CD4-positive, alpha-beta T cell treated with Interleukin-6 for 4 hours (primary cell): ENCODE results near the gene C5orf24.
A peak's percentile ranks its signal among the peaks of the same experiment; 100 is the strongest.
"Not testable (repeated sequence)": the region's sequence is repeated elsewhere in the genome, so short reads cannot be mapped to it uniquely, and the experiment has no call there.

Experiments used
- DNase-seq: peaks from one replicate; pipeline ENCODE4 v3.0.0-alpha.2; 2020; ENCODE audit warnings: mixed read lengths

Gene C5orf24

GRCh38 chr5:134864707-134865106 lies 18.9 kb downstream of the C5orf24 start:
- no peak for DNase-seq

DNA sequence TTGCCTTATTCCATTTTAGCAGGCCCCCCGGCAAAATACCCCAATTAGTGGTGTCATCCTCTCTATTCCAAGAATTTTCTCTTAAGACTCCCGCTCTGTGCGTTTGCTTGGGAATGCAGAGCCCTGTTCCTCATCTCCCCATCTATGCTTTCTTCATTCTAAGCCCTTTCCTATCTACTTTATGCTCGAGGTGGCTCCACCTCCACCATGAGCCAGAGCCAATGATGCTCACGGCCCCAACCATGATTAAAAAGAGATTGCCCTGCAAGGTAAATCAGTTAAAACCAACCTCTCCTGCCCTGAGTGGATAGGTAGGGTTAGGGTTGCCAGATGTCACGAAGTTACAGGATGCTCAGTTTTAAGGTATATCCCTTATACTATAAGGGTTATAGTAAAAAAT lies 27.7 kb downstream of the C5orf24 start:
- peak; percentile 33 for DNase-seq

GRCh38 chr5:134873987-134874830 lies 28.4 kb downstream of the C5orf24 start, which contains the start of gene TXNDC15:
Gene TXNDC15, plus strand, starts transcription at chr5:134874371. Its CDS starts 57 bp downstream, at chr5:134874428.
- peak; percentile 85 for DNase-seq

DNA sequence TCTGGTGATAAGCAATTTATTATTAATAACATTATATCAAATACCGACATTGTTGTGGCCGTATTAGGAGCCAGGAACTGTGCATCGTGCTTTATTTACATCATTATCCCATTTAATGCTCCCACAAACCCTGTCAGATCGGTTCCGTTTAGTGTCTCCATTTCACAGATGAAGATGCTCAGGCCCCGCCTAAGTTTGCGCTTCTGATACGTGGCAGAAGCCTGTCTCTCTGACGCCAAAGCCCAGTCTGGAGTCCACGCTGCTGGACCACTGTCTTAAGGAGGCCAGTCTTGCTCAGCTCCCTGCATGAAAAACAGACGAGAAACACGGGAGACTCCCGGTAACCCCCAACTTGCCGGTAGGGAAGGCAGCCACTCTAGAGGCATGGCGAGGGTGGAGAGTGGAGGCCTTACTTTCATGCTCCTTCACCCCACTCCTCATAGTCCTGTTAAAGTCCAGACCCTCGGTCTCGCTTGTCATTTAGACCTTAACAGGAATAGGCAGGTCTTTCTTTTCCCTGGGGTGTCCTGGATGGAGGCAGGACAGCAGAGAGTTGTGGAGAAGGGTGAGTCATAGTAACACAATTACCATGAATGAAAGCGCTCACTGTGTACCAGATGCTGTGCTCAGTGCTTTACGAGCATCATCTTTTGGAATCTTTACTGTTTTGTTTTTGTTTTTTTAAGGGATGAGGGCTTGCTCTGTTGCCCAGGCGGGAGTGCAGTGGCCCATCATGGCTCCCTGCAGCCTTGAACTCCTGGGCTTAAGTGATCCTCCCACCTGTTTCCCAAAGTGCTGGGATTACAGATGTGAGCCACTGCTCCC lies 29.3 kb downstream of the C5orf24 start:
- peak; percentile 31 for DNase-seq

- no peak for DNase-seq
Observed at GRCh38 chr5:134877159-134877558, 31.4 kb downstream of the C5orf24 start.

DNA sequence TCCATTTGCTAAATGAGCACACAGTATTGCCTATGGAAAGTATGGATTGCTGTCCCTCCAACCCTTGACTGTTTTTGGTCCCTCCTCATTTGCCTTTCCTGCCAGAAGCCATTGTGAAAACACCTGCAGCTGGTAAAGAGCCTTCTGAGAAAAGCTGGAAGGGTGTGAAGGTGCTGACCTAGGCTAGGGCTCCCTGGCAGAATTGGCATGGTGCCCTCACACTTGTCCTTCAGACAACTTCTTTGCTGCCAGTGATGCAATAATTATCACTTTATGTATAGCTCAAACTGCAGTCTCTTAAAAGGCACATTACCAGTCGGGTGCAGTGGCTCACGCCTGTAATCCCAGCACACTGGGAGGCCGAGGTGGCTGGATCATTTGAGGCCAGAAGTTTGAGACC lies 32.6 kb downstream of the C5orf24 start:
- no peak for DNase-seq

DNA sequence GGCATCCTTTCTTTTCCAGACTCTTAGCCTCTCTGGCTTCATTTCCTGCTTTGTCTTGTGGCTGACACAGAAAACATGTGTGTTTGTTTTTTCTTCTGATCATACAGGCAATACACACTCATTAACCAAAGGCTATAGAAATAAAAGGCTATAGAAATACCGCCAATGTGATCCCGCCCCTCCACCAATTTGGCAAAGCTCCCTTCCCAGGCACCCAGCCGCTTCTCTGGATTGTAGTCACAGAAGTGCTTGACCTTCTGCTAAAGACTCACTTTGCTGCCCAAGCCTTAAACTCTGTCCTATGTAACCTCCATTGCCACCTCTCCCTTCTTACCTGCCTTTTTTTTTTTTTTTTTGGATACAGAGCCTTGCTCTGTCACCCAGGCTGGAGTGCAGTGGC lies 33.7 kb downstream of the C5orf24 start:
- DNase-seq: no peak

- not testable (repeated sequence) for DNase-seq
Observed at GRCh38 chr5:134880937-134881336, 35.2 kb downstream of the C5orf24 start.

DNA sequence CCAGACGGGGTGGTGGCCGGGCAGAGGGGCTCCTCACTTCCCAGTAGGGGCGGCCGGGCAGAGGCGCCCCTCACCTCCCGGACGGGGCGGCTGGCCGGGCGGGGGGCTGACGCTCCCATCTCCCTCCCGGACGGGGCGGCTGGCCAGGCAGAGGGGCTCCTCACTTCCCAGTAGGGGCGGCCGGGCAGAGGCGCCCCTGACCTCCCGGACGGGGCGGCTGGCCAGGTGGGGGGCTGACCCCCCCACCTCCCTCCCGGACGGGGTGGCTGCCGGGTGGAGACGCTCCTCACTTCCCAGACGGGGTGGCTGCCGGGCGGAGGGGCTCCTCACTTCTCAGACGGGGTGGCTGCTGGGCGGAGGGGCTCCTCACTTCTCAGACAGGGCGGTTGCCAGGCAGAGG lies 35.9 kb downstream of the C5orf24 start:
- DNase-seq: not testable (repeated sequence)

DNA sequence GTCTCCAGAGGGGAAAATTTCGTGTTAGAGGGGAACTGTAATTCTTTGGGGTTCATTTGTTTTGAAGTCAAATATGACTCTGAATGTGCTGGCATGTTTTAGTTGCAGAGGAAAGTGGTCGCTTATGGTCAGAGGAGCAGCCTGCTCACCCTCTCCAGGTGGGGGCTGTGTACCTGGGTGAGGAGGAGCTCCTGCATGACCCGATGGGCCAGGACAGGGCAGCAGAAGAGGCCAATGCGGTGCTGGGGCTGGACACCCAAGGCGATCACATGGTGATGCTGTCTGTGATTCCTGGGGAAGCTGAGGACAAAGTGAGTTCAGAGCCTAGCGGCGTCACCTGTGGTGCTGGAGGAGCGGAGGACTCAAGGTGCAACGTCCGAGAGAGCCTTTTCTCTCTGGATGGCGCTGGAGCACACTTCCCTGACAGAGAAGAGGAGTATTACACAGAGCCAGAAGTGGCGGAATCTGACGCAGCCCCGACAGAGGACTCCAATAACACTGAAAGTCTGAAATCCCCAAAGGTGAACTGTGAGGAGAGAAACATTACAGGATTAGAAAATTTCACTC lies 41.9 kb downstream of the C5orf24 start:
- DNase-seq: no peak

GRCh38 chr5:134889335-134889734 lies 43.6 kb downstream of the C5orf24 start:
- no peak for DNase-seq

GRCh38 chr5:134891473-134891872 lies 45.7 kb downstream of the C5orf24 start:
- DNase-seq: no peak

GRCh38 chr5:134892282-134892681 lies 46.5 kb downstream of the C5orf24 start:
- no peak for DNase-seq

DNA sequence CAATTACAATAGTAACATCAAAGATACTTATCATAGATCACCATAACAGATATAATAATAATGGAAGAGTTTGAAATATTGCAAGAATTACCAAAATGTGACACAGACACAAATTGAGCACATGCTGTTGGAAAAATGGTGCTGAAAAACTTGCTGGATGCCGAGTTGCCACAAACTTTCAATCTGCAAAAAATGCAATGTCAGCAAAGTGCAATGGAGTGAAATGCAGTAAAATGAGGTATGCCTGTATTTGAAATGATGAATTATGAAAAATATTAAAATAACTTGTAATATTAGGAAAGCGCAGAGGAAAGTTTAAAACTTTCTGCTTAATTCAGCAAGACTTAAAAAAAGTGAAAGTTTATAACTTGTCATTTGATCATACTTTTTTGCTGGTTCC lies 47.2 kb downstream of the C5orf24 start:
- DNase-seq: no peak

GRCh38 chr5:134893748-134894505 lies 48.2 kb downstream of the C5orf24 start:
- no peak for DNase-seq

- DNase-seq: no peak
Observed at GRCh38 chr5:134902071-134902801, 56.5 kb downstream of the C5orf24 start.

GRCh38 chr5:134904610-134905245 lies 59.0 kb downstream of the C5orf24 start, which contains the start of gene PCBD2:
Gene PCBD2, plus strand, starts transcription at chr5:134905131. Its CDS starts 9 bp downstream, at chr5:134905140.
- peak; percentile 93 for DNase-seq

DNA sequence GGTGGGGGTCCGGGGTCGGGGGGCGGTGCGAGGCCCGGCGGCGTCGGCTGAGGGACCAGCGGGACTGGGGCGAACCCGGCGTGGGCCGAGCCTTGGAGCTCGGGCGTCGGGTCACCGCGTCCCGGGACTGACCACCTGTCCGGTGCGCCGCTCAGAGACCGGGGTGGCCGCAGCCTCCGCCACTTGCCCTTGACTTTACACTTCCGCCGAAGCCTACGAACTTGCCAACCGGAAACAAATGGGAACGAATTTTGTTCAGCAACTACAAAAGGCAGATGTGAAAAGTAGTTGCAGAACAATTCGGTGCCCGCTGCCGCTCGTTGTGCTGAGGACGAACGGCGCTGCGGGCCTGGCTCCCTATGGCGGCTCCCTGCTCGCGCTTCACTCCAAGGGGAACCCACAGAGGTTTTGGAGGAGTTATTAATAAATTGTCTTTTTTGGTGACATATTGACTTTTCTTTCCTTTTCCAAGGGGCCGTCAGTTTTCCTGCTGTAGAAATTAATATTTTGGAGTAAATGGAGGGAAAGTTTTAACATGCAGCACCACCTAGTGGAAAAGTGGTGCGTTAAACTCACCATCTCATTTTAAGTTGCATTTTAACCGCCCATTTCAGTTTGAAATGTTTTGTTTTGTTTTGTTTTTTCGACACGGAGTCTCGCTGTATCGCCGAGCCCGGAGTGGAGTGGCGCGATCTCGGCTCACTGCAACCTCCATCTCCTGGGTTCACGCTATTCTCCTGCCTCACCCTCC lies 59.7 kb downstream of the C5orf24 start:
- peak; percentile 68 for DNase-seq

DNA sequence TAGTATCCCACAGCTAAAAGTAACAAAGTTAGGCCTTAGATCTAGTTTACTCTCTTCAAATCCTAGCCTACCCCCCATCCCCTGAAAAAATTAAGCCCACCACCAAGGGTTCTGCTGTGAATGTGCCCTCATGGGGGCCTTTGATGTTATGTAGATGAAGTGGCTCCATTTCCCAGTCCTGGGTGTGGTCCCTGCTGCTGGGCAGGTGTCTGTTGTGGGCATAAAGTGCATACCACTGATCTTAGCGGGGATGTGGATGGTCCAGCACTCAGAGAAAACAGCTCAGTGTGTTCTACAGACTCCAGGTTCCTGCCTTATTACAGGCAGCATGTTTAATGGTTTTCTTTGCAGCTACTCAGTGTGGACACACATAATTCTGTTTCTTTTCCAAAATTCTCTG lies 61.0 kb downstream of the C5orf24 start:
- DNase-seq: no peak
